HG03442 (cell line): Measurements from ENCODE around the gene ZDHHC12.

ENCODE experiments used
- ATAC-seq: cut with Tn5 transposase; IDR thresholded peaks from one replicate; pipeline ENCODE4 v1.9.1; 2021; ENCODE audit warnings: mild to moderate bottlenecking, moderate library complexity; ENCODE audit not compliant: unreplicated experiment

ZDHHC12 gene

DNA sequence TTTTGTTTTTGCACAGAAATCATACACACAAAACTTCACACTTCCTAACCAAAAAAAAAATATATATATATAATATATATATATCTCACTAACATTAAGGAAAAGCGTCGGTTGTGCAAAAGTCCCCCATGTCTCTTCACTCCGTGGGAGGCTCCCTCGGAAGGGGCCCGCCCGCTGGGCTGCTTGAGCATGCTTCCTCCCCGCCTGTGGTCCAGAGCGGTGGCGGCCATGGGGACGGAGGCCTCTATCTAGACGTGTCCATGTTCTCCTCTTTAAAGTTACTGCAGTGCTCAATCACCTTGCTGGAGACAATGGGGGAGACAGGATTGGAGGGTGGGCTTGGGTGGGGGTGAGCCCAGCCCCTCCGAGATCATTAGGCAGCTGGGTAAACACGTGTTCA lies 7.2 kb upstream of the ZDHHC12 start:
- ATAC-seq, result no peak

DNA sequence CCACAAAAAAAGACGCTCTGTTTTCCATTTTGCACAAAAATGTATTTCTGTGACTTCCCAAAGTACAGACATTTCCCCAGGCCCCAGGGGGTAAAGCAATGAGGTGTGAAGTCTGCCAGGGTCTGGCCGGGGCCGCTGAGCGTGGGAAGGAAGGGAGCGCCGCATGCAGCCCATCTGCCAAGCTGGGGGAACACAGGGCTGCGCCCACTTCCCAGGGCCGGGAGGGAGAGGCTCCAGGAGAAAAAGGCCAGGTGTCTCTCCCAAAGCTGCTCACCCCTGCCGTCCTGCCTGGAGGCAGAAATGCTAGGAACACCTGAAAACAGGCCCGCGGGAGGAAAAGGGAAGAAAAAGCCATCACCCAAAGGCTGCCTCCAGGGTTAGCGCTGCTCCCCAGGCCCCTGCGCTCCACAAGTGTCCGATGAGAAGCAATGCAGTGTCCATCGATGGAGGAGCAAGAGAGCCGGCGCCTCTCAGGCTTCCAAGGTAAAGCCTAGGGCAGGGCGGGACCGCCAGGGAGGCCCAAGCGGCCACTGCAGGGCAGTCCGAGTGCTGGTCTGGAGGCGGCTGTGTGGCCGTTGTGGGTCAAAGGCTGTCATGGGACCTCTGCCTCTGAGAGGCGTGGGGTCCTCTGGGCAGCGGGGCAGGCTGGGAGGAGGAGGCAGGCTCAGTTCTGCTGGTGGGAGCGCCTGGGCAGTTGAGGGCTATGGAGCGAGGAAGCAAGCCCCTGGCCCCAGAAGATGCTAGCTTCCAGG lies 6.0 kb upstream of the ZDHHC12 start:
- no peak for ATAC-seq

GRCh38 chr9:128729302-128729701 lies 5.4 kb upstream of the ZDHHC12 start:
- ATAC-seq, result no peak

- no peak for ATAC-seq
These were observed 4.4 kb upstream of the ZDHHC12 start for GRCh38 chr9:128728298-128728697.

DNA sequence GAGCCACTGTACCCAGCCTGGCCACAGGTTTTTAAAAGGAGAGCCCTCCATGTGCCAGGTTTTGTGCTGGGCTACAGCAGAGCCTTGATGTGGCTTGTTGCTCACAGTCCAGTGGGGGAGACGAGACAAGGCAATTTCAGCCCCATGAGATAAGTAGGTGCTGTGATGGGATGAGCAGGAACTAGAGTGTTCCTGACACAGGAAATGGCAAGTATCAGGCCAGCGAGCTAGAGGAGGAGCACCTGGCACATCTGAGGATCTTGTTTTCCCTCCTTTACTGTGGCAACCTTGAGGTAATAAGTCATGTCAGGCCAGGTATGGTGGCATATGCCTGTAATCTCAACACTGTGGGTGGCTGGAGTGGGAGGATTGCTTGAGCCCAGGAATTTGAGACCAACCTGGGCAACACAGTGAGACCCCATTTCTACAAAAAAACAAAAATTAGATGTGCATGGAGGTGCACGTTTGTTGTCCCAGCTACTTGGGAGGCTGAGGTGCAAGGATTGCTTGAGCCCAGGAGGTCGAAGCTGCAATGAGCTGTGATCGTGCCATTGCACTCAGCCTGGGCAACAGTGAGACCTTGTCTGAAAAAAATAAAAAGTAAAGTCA lies 3.8 kb upstream of the ZDHHC12 start:
- no peak for ATAC-seq

GRCh38 chr9:128724744-128725211 lies 851 bp upstream of the ZDHHC12 start:
- peak; percentile 3 for ATAC-seq

GRCh38 chr9:128723352-128723865 lies 518 bp downstream of the ZDHHC12 start:
- ATAC-seq, result no peak

DNA sequence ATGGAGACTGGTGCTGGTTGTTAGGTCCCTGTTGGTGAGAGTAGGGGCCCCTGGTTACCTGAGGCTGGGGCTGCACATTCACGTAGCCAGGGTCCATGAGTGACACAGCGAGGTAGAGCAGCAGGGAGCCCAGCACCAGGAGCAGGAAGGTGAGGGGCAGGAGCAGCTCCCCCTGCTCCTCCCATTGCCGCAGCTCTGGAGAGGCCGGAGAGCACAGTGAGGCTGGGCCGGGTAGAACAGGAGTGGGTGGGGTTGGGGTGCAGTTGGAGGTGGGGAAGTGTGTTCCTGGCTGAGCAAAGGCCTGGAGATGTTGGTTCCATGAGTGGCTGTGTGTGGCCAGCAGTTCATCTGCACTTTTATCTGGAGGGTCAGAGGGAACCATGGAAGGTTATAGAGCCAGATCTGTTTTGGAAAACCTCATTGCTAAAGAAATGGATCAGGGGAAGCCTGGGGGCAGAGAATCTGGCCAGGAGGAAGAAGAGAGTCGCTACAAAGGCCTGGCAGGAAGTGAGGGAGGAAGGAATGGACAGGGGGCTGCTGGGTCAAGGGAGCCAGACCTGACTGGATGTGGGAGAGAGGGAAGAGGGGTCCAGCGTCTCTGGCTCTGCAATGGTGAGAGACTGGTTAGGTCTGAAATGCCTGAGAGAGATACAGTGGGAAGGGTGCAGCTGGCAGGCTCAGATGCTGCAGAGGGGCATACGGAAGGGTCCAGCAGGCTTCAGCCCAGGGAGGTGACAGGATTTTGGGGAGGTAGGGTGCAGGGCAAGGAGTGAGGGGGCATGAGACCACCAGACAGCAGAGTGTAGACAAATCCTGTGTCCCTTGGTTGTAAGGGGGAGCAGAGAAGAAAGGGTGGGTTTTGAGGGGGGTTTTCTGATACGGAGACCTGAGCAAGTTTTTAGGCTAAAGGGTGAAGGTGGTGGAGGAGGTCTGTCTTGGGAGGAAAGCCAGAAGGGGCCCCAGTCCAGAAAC lies 1.3 kb downstream of the ZDHHC12 start:
- no peak for ATAC-seq

DNA sequence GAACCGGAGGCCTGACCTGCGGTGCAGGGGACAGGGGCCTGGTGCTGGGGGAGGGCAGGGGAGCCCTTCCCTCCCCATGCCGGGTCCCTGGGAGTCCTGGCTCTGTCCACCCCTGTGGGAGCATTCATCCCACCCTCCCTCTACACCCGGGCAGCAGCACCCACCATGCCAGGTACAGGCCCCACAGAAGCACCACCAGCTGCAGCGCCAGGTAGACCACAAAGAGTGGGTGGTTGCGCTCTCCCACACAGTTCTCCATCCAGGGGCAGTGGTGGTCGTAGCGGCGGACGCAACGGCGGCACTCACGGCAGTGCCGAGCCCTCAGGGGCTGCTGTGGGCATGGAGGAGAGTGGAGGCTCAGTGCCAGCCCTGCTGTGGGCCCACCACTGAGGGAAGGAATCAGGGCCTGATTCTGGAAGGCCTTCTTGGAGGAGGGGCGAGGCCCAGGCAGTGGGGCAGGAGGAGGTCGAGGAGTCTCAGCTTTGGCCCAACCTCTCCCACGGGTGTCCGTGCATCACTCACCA lies 2.4 kb downstream of the ZDHHC12 start:
- ATAC-seq, result no peak

DNA sequence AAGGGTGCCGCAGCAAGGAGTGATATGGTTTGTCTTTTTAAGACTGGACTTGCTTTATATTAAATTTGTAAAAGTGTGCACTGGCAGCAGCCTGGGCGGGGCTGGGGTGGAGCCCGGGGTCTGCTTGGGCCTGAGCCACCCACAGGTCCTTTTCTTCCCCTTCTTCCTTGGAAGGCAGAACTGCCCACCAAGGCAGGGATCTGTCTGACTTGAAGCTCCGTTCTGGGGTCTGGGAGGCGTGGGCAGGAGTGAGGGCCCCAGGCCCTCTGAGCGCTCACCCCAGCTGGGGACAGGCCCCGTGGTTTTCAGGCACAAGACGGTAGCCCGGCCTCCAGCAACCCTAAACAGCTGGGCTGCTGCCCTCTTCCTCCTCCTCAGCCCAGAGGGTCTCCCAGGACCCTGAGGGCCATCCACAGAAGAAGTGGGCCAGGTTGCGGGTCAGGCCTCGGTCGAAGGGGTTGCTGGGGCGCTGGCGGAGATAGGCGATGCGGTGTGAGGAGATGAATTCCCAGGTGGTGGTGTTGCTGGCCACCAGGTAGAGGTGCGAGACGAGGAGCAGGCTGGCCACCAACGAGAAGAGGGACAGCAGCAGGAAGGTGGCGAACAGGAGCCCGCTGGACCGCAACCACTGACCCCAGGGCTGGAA lies 3.0 kb downstream of the ZDHHC12 start:
- no peak for ATAC-seq

GRCh38 chr9:128719919-128720605 lies 3.9 kb downstream of the ZDHHC12 start:
- ATAC-seq, result no peak

DNA sequence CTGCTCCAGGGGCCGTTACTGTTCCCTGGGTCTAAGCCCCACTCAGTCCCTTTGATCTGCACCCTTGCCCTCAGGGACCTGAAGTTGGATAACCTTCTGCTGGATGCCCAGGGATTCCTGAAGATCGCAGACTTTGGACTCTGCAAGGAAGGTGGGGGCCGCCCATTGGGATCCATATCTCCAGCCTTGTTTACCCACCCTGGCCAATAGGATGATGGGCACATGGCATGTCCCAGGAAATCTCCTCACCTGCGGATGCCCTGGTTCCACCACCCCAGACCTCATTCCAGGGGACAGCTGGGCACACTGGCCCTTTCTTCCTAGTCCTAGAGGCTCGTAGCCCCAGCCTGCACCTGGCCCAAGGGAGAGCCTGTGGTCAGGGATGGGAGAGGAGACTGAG lies 5.5 kb downstream of the ZDHHC12 start:
- ATAC-seq, result no peak

DNA sequence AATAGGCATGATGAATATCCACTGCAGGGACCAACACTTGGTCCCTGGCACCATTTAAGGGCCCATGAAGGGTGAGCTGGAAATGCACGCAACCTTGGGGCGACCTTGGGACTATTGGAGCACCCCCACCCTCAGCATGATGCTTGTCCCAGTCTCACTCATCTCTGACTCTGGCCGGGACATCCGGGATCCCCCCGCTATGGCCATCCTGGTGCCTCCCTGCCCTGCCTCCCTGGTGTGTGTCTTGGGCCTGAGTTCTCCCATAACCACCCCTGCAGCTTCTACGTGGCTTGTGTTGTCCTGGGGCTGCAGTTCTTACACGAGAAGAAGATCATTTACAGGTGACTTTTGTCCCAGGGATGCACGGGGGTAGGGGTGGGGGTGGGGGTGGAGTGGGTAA lies 5.9 kb downstream of the ZDHHC12 start:
- no peak for ATAC-seq

GRCh38 chr9:128716581-128717254 lies 7.2 kb downstream of the ZDHHC12 start:
- no peak for ATAC-seq

- no peak for ATAC-seq
These were observed 8.5 kb downstream of the ZDHHC12 start for GRCh38 chr9:128715436-128715750.

DNA sequence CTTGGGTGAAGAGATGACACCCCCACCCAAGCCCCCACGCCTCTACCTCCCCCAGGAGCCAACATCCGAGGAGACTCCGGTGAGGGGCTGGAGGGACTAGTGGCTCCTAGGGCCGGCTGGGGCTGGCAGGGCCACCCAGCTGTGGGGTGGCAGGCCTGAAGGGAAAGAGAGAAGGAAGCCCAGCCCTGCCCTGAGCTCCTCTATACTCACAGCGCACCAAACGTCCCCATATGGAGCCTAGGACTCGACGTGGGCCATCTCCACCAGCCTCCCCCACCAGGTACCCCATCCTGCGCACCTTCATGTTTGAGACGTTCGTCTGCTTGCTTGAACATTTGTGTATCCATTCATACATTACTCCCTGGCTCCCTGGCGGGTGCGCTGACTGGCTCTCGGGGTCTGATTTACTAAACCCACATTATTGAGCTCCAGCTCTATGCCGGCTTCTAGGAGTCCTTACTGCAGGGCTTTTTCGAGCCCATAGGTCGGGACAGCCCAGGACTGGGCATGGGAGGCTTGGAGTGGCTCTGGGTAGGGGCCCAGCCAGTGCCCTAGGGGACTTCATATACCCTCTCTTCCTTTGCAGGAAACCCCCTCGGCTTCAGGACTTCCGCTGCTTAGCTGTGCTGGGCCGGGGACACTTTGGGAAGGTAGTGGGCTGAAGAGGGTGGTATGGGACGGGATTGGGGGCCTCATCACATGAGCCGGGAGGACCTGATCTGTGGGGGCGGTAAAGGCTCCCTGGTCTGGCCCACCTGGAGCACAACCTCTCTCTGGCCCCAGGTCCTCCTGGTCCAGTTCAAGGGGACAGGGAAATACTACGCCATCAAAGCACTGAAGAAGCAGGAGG lies 9.1 kb downstream of the ZDHHC12 start:
- ATAC-seq, result no peak

GRCh38 chr9:128713941-128714573 lies 9.9 kb downstream of the ZDHHC12 start:
- no peak for ATAC-seq

- ATAC-seq, result no peak
These were observed 10.5 kb downstream of the ZDHHC12 start for GRCh38 chr9:128713411-128713780.
